Ovary (tissue), 3 donors: ENCODE measurements around the gene HPCAL1.

Experiments
- CTCF ChIP-seq, 3 donors: fragments of 450-650 bp in 2 of 3; fragments of 200-600 bp in 1 of 3; IDR thresholded peaks; one replicate each; pipeline versions ENCODE4 v1.5.1 to v1.8.0; 2016 to 2022; ENCODE audit warnings: antibody characterized with exemption in 3 of 3, mild to moderate bottlenecking in 1 of 3
- EP300 ChIP-seq: sonication (generic); formaldehyde crosslinking; IDR thresholded peaks from one replicate; pipeline ENCODE4 v1.6.1; 2017; ENCODE audit warnings: antibody characterized with exemption
- POLR2A ChIP-seq: fragments of 450-650 bp; IDR thresholded peaks from one replicate; pipeline ENCODE4 v1.6.1; 2017; ENCODE audit warnings: antibody characterized with exemption, mild to moderate bottlenecking, moderate library complexity
- donor health status: DM: no; HTN: no; CAD: no.

- TF ChIP-seq CTCF (IDR thresholded peaks at IDR 0.05) (no peak), POLR2A (no peak), EP300 (no peak)
Observed at GRCh38 chr2:10377052-10377746, 74.5 kb downstream of the HPCAL1 start.
